OCI-LY7 (cell line): ENCODE data around the gene ANO4. TPM values are rescaled to one million over a fixed set of nuclear protein-coding genes. Genes with fewer than 3 reads are reported as not detected.

Experiments
- BruUV-seq: library from RNA; stranded (reverse); fragments of 400-500 nt; replicated peaks from 2 replicates; lab custom pipeline; 2021; lab: Mats Ljungman, UMichigan
- CTCF ChIA-PET: fragments of 300-600 bp; sonication (Branson Sonifier 250); formaldehyde crosslinking; loops from one replicate; lab custom pipeline; 2022; ENCODE audit warnings: antibody characterized with exemption; ENCODE audit not compliant: unreplicated experiment; lab: Charles Lee
- POLR2A ChIA-PET: fragments of 300-600 bp; sonication (Branson Sonifier 250); formaldehyde crosslinking; loops from one replicate; lab custom pipeline; 2022; ENCODE audit warnings: antibody characterized with exemption; lab: Charles Lee
- DNase-seq: peaks from one replicate; pipeline ENCODE4 v3.0.0-alpha.2; 2015; ENCODE audit warnings: low spot score
- H2AFZ ChIP-seq: fragments of 200-600 bp; sonication (generic), shearing (Covaris generic); 2 replicates; pipeline ENCODE4 v1.6.1; 2014; ENCODE audit warnings: mild to moderate bottlenecking, antibody characterized with exemption, low read length, moderate library complexity
- H3K27ac ChIP-seq: fragments of 200-600 bp; sonication (generic); 2 replicates; pipeline ENCODE4 v1.5.1; 2014; ENCODE audit warnings: mixed run types, low read depth, mild to moderate bottlenecking, moderate library complexity, low read length, inconsistent platforms; ENCODE audit not compliant: poor library complexity, severe bottlenecking
- H3K36me3 ChIP-seq: fragments of 200-600 bp; sonication (generic); 2 replicates; pipeline ENCODE4 v1.6.1; 2014; ENCODE audit warnings: mild to moderate bottlenecking, antibody characterized with exemption, low read length, moderate library complexity, mixed read lengths; ENCODE audit not compliant: insufficient read depth
- H3K4me1 ChIP-seq: fragments of 200-600 bp; sonication (generic); 2 replicates; pipeline ENCODE4 v1.5.1; 2014; ENCODE audit warnings: mild to moderate bottlenecking, low read length; ENCODE audit not compliant: insufficient read depth, poor library complexity, severe bottlenecking
- H3K4me2 ChIP-seq: fragments of 200-600 bp; sonication (generic); 2 replicates; pipeline ENCODE4 v1.6.1; 2014; ENCODE audit warnings: mild to moderate bottlenecking, low read length
- H3K4me3 ChIP-seq: fragments of 200-600 bp; sonication (generic); 2 replicates; pipeline ENCODE4 v1.5.1; 2014; ENCODE audit warnings: mild to moderate bottlenecking, low read depth, low read length; ENCODE audit not compliant: poor library complexity, severe bottlenecking
- H3K79me2 ChIP-seq: fragments of 200-600 bp; sonication (generic); 2 replicates; pipeline ENCODE4 v1.6.1; 2016; ENCODE audit warnings: low read depth, mild to moderate bottlenecking, low read length, moderate library complexity, mixed read lengths; ENCODE audit not compliant: insufficient read depth
- H3K9me2 ChIP-seq: fragments of 200-600 bp; sonication (generic); 2 replicates; pipeline ENCODE4 v1.6.1; 2016; ENCODE audit warnings: mild to moderate bottlenecking, low read length, mixed read lengths; ENCODE audit not compliant: insufficient read depth
- H3K9me3 ChIP-seq: fragments of 200-600 bp; sonication (generic); 2 replicates; pipeline ENCODE4 v1.6.1; 2014; ENCODE audit warnings: mild to moderate bottlenecking, mixed run types, low read length, mixed read lengths
- H4K20me1 ChIP-seq: fragments of 200-600 bp; sonication (generic); 2 replicates; pipeline ENCODE4 v1.6.1; 2014; ENCODE audit warnings: mild to moderate bottlenecking, antibody characterized with exemption, low read length, moderate library complexity, mixed read lengths; ENCODE audit not compliant: insufficient read depth
- EZH2phosphoT487 ChIP-seq: fragments of 200-600 bp; sonication (generic); IDR thresholded peaks from 2 replicates; pipeline ENCODE4 v1.6.1; 2018; ENCODE audit warnings: low read depth, borderline replicate concordance, mild to moderate bottlenecking, mixed run types, antibody characterized with exemption, low read length, moderate library complexity, mixed read lengths
- intact Hi-C: fragments of 100-400 bp; cut with micrococcal nuclease; formaldehyde crosslinking; loops from one replicate; pipeline ENCODE4 v1.10.0; 2022; ENCODE audit not compliant: unreplicated experiment
- total RNA-seq, 2 experiments: library from RNA; depleted of rRNA in 1 of 2; stranded (reverse); fragments of >200 nt in 1 of 2; shearing (Covaris generic) in 1 of 2; gene quantifications; 2 replicates each; pipeline ENCODE4 v1.2.3, GENCODE V29; 2014 to 2022
- TF ChIP-seq, protein P1 (sequence below): fragments of 200-600 bp; sonication (generic); conservative IDR thresholded peaks from 2 replicates; pipeline ENCODE4 v1.5.1; 2014; ENCODE audit warnings: mild to moderate bottlenecking, antibody characterized with exemption, low read length, moderate library complexity, mixed read lengths

Gene ANO4
- total RNA-seq, 2 experiments from 2014 or later: not detected

DNA sequence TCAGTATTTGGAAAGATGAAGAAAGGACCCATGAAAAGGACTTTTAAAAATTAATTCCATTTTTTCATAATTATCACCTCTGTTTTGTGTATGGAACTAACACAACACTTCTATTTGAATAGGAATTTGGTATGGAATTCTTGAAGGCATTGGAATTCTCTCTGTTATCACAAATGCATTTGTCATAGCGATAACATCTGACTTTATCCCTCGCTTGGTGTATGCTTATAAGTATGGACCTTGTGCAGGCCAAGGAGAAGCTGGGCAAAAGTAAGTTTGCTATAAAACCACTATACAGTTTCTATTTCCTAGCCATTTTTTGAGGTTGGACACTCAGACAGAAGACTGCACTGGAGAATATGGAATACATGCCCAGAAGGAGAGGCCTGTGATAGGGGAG, 316.9 kb downstream of the ANO4 start:
- Histone ChIP-seq H3K4me3 (no peak overlapping the region), H3K4me2 (no peak overlapping the region), H2AFZ (no peak overlapping the region), H3K36me3 (no peaks in the 10 kb centered on the region), H4K20me1 (no peaks in the 10 kb centered on the region), H3K27ac (no peak overlapping the region), H3K79me2 (no peaks in the 10 kb centered on the region), H3K9me3 (no peaks in the 10 kb centered on the region), H3K4me1 (no peaks in the 10 kb centered on the region), H3K9me2 (no peaks in the 10 kb centered on the region)
- TF ChIP-seq, protein P1, sequence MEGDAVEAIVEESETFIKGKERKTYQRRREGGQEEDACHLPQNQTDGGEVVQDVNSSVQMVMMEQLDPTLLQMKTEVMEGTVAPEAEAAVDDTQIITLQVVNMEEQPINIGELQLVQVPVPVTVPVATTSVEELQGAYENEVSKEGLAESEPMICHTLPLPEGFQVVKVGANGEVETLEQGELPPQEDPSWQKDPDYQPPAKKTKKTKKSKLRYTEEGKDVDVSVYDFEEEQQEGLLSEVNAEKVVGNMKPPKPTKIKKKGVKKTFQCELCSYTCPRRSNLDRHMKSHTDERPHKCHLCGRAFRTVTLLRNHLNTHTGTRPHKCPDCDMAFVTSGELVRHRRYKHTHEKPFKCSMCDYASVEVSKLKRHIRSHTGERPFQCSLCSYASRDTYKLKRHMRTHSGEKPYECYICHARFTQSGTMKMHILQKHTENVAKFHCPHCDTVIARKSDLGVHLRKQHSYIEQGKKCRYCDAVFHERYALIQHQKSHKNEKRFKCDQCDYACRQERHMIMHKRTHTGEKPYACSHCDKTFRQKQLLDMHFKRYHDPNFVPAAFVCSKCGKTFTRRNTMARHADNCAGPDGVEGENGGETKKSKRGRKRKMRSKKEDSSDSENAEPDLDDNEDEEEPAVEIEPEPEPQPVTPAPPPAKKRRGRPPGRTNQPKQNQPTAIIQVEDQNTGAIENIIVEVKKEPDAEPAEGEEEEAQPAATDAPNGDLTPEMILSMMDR: no peak
- TF ChIP-seq EZH2phosphoT487: no peak
- POLR2A ChIA-PET: no interaction called here
- DNase-seq: no peak
- BruUV-seq: no TSS peak
- intact Hi-C loops: no loop called here
- CTCF ChIA-PET: no interaction called here

DNA sequence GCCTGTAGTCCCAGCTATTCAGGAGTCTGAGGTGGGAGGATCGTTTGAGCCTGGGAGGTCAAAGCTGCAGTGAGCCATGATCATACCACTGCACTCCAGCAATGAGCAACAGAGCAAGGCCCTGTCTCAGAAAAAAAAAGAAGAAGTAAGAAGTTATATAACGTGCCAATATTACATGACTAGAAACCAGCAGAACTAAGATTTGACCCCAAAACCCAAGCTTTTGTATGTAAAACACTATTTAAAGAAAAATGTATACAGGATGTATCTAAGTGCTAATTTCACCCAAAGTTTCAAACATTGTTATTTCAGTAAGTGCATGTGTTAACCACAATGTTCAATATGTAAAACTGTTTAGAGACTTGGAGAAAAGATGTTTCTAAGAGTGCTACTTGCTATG, 320.8 kb downstream of the ANO4 start:
- Histone ChIP-seq H4K20me1 (no peaks in the 10 kb centered on the region), H2AFZ (no peak overlapping the region), H3K79me2 (no peaks in the 10 kb centered on the region), H3K36me3 (no peaks in the 10 kb centered on the region), H3K9me3 (no peaks in the 10 kb centered on the region), H3K4me1 (no peaks in the 10 kb centered on the region), H3K27ac (no peak overlapping the region), H3K4me2 (no peak overlapping the region), H3K4me3 (no peak overlapping the region), H3K9me2 (no peaks in the 10 kb centered on the region)
- ChIA-PET POLR2A (interaction anchor here (0.5 kb wide), 1 partner anchor 780 kb away, joined by 3 read pairs; no protein-coding TSS in a partner anchor), CTCF (no interaction called here)
- TF ChIP-seq, protein P1: no peak
- TF ChIP-seq EZH2phosphoT487: no peak
- DNase-seq: no peak
- BruUV-seq: no TSS peak
- intact Hi-C loops: no loop called here

DNA sequence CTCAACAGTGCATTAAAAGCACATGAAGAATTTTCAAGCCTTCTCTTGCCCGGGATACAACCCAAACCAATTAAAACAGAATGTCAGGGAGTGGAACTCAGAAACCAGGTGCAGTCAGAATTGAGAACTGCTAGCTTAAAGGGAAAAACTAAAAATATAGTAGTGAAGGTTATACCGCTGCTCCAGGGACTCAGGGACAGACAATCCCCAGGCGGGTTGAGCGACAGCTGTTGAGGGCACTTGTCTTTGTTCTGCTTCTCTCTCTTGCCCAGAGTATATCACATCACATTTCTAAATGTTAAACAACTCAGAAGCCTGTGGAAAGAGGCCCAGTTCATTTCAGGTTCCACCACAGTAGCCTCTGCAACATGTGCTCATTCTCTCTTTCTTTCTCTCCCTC, 322.3 kb downstream of the ANO4 start:
- no peak overlapping the region for H3K4me3 ChIP-seq
- H3K9me2 ChIP-seq: no peaks in the 10 kb centered on the region
- no peaks in the 10 kb centered on the region for H4K20me1 ChIP-seq
- H3K4me2 ChIP-seq: no peak overlapping the region
- DNase-seq: no peak
- H3K79me2 ChIP-seq: no peaks in the 10 kb centered on the region
- no peaks in the 10 kb centered on the region for H3K4me1 ChIP-seq
- ChIA-PET POLR2A (interaction anchor here (0.5 kb wide), 1 partner anchor 1015 kb away, joined by 3 read pairs; no protein-coding TSS in a partner anchor), CTCF (no interaction called here)
- intact Hi-C loops: no loop called here
- no peak overlapping the region for H2AFZ ChIP-seq
- no TSS peak for BruUV-seq
- no peaks in the 10 kb centered on the region for H3K9me3 ChIP-seq
- no peaks in the 10 kb centered on the region for H3K36me3 ChIP-seq
- TF ChIP-seq, protein P1: no peak
- no peak for TF ChIP-seq EZH2phosphoT487
- H3K27ac ChIP-seq: no peak overlapping the region
